SW480 (cell line): ENCODE measurements around the gene HDAC6.

Experiments used
- DNase-seq: peaks from one replicate; pipeline ENCODE4 v3.0.0-alpha.2; 2016; ENCODE audit warnings: low spot score

The HDAC6 gene

DNA sequence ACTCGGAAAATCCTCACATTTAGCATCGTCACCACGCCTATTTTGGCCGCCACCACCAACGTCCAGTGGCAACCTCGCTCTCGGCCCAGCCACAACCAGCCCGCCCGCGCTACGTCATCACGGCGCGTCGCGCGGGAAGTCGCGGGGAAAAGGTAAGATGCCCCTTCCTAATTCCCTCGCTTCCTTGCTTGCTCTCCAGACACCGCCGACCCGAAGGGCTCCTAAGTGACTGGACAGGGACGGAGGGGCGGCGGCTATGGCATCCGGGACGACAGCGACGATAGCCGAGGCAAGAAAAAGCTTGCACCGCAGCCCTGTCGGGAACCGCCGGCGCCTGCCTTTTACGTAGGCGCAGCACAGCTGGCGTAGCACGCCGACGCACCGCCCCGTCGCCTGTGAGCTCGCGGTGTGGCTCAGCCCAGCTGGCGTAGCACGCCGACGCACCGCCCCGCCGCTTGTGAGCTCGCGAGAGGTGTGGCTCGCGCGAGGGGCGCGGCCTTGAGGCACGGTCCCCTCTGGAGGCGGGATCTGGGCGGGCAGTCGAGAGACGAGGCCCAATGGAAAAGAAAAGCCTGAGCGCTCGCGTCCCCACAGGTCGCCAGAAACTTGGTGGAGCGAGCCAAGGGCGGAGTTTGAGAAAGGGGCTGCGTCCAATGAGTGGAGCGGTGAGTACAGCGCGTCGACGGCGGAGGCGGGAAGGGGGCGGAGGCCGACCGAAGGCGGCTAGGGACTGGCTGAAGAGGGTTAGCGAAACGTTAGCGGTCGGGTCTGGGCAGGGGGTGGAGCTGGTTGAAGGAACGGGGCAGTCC is at the start of gene HDAC6:
Gene HDAC6 (plus strand): TSS at position 788 of the 809 bp plus-strand sequence. CDS start 626 bp downstream, outside the sequence.
- DNase-seq, result peak; percentile 97

DNA sequence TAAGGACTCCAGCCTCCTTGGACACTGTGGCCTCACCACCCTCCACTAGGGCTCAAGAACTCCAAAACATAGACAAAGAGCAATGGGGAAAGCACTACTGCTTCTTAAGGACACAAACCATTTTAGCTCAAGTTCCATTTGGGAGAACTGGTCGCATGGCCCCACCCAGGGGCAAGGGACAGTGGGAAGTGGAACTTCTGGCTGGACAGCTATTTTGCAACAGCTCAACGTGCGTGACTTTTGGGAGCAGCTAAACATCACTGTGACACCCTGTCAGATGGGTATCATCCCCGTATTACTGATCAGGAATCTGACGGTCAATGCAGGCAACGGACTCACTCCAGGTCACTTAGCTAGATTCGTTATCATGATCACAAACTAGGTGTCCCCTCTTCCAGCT is 49.4 kb upstream of the HDAC6 start:
- no peak for DNase-seq

DNA sequence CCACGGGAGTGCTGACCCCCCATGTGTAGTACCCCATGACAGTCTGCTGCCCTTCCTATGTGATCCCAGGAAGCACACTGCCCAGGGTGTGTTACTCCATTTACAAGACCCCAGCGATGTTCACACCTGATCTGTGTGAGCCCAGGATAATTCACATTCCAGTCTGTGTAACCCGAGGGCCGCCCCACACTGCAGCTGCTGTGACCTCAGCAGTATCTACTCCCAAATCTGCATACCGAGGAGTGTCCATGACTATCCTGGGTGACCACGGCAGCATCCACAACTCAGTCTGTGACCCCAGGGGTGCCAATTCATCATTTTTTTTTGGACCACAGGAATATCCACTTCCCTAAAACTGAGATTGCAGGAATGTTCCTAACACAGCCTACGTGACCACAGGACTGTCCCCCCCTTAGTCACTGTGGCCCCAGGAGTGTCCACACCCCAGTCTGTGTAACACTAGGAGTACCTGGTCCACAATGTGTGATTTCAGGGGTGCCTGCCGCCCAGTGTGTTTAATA is 48.1 kb upstream of the HDAC6 start:
- no peak for DNase-seq

DNA sequence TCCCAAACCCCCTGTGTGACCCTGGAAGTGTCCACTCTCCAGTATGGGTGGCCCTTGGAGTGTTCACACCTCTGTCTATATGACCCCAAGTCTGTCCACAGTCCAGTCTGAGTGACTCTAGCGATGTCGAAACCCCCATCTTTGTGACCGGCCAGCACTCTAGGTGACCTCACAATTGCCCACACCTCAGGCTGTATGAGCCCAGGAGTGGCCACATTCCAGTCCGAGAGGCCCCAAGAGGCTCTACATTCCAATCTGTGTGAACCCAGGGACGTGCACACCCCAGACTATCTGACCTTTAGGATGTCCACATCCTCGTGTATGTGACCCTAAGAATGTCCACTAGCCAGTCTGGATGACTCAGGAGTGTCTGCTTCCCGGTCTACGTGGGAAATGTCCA is 47.6 kb upstream of the HDAC6 start:
- no peak for DNase-seq

DNA sequence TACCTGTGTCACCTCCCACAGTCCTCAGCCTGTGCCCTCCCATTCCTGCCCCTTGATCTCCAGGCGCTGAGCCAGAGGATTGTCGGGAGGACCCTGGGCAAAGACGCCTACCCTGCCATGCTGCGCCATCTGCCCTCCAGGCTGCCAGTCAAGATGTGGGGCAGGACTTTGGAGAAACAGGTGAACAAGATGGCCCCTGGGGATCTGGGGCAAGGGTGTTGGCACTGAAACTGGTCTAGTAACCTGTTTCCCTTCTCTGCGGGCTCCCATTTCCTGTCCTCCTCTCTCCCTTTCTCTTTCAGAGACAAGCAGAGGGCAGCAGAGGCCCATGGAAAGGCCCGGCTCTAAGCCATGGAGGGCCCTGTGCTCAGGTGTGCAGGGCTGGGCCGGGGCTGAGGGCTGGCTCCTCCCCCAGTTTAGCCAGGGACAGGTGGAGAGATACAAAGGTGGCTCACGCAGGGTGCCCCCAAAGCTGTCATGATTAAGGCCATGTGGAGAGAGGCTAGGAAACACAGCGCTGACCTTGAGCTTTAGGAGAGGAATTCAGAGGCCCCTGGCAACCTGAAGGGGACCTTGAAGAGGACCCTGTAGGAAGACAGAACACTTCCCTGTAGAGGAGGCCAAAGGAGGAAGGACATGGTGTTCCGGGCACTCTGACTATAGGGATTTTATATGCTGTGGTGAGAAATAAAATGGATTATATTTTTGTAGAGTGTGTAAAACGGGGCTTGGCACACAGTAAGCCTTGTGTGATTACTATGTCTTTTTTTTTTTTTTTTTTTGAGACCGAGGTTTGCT is 40.0 kb upstream of the HDAC6 start, which contains the start of gene GLOD5:
Gene GLOD5 (plus strand): TSS at position 74 of the 798 bp plus-strand sequence. CDS start 44 bp downstream, at position 118.
- peak; percentile 68 for DNase-seq

DNA sequence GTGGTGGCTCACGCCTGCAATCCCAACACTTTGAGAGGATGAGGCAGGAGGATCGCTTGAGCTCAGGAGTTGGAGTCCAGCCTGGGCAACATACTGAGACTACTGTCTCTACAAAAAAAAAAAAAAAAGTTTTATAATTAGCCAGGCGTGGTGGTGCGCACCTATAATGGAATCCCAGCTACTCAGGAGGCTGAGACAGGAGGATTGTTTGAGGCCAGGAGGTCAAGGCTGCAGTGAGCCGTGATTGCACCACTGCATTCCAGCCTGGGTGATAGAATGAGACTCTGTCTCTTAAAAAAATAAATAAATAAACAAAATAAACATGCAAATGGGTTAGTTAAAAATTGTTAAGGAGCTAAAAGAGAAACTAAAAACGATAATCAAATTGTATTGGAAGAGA is 32.6 kb upstream of the HDAC6 start:
- DNase-seq, result no peak

DNA sequence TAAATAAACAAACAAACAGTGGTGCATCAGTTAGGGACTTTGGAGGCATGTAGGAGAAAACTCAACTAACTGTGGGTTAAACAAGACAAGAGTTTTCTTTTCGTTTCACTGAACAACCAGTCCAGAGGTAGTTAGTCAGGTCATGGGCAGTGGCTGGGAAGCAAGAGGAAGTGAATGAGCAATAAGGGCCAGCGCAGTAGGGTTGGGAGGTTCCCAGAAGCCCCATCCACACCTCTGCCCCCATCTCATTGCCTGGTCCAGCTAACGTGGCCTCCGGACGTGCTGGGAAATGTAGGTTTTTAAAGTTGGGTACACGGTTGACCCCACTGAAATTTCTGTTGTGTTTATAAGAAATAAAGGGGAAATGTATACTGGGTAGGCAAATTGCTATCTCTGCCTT is 31.6 kb upstream of the HDAC6 start:
- DNase-seq, result no peak

DNA sequence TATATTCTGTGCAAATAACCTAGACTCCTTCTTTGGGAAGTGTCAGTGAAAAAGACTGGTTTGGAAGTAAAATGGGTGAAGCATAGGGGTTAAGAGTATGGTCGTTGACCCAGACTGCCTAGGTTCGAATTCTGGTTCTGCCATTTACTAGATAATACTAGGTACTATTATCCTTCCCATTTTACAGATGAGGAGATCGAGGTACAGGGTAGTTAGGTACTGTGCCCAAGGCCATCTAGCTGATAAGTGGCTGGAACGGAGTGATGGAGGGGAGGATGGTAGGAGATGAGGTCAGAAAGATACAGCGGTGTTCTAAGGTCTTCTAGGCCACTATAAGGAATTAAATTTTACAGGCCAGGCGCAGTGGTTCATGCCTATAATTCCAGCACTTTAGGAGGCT is 29.3 kb upstream of the HDAC6 start:
- no peak for DNase-seq

DNA sequence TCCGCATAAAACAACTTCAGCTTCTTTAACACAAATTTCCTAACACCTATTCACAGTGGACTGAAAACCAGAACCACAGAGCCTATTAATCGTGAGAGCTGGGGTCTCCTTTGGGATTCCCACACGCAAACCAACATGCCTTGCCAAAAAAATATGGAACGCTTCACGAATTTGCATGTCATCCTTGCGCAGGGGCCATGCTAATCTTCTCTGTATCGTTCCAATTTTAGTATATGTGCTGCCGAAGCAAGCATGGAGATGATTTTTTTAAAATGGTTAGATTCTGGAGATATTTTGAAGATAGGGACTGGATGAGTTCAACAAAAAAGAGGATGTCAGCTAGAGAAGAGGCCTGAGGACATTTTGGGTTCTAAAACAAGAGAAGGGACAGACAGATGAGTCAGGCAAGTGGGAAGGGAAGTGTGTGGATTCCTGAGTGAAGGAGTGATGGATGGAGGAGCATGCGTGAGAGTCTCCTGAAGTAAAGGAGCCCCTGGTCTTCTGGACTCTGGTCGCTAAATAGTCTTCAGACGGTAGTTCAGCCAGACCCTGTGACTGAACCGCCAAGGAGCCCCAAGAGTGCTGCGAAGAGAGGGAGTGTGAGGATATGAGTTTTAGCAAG is 24.9 kb upstream of the HDAC6 start:
- no peak for DNase-seq

DNA sequence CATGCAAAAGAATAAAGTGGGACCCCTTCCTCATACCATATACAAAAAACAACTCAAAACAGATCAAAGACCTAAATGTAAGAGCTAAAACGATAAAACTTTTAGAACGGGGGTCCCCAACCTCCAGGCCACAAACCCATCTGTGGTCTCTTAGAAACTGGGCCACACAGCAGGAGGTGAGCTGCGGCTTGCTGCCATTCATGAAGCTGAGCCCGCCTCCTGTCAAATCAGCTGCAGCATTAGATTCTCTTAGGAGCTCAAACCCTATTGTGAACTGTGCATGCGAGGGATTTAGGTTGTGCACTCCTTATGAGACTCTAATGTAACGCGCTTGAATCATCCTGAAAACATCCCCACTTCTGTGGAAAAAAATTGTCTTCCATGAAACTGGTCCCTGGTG is 22.5 kb upstream of the HDAC6 start:
- no peak for DNase-seq

DNA sequence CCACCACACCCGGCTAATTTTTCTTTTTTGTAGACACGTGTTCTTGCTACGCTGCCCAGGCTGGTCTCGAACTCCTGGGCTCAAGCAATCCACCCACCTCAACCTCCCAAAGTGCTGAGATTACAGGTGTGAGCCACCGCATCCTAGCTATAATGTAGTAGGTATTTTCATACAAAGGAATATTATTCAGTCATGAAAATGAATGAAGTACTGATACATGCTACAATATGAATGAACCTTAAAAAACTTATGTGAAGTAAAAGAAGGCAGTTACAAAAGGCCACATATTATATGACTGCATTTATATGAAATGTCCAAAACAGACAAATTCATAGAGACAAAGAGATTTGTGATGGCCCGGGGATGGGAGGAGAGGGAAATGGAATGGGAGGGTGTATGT is 20.2 kb upstream of the HDAC6 start:
- DNase-seq, result no peak

DNA sequence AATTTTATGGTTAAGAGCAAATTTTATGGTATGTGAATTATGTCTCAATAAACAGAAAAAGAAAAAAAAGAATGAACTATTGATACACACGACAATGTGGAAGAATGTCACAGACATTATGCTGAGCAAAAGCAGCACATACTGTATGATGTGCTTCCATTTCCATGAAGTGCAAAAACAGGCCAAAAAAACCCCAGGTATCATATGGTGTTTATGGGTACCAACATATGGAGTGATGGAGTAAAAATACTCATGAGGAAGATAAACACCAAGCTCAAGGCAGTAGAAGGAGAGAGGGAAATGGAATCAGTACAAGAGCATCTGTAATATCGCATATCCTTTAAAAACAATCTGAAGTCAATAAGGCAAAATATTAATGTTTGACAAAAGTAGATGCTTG is 19.7 kb upstream of the HDAC6 start:
- no peak for DNase-seq

DNA sequence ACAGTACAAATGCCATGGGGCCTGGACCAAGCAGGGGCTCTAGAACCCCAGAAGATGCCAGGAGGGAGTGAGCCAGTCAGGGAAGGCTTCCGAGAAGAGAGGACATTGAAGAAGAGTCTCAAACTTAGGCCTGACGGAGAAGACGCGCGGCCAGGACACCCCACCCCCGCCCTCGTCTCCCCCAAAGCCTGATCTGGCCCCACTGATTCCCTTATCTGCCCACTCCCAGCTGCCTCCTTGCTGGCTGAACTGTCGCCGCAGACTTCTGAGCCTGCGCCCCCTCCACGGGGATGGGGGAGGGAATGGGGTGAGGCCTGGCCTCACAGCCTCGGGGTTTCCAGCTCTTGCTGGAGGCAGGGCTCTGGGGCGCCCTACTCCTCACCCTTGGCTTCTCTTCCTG is 19.1 kb upstream of the HDAC6 start:
- no peak for DNase-seq

DNA sequence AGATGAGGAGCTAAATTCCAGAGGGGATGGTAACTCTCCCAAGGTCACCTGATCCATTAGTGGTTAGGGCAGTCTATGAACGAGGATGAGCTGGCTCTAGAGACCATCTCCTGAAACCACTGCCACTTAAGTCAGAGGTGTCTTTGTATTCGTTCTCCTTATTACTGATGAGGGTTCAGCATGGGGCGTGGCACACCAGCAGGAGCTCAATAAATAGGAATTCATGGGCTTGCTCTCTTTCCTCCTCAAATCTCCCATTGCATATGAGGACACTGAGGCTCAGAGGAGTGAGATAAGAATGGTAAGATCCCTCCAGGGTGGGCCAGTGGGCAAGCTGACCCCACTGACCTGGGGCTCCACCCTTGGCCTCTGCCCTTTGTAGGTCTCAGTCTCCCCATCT is 17.1 kb upstream of the HDAC6 start:
- DNase-seq, result peak; percentile 10

DNA sequence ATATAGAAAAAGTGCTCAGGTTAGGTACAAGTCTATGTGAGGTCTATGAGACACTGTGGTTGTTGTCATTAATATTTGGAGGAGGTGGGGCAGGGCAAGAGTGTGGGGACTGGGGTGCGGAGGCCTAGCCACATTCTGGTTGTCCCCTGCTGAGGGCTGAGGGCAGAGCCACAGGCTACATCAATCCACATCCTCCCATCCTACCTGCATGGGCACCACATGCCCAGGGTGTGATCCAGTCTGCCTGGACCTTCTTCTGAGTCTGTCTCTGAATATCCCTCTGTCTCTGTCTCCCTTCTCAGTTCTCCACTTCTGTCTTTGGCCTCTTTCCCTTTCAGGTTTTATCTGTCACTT is 16.7 kb upstream of the HDAC6 start:
- DNase-seq, result no peak

DNA sequence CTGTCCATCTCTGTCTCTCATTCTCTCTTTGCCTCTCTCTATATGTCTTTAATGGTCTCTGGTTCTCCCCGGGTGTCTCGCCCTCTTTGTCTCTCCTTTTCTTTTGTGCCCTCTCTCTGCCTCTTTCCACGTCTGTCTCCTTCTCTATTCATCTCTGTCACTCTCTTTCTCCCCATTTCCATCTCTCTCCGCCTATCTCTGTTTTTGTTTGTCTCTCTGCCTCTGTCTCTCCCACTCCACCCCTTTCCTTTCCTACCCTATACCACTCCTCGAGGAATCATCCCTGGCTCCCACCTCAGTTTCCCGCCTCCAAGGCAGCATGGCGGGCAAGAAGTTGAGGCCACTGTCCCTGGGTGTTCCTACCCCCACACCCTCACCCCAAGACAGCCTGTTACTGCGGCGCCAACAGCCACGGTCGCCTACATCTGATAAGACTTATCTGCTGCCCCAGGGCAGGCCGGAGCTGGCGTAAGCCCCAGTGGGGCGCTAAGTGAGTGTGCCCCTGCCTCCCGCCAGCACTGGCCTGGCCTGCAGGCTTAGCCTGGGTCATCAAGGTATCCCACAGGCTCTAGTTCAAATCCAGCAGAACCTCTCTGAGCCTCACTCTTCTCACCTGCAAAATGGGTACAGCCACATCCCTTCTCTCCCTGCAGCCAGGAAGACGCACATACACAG is 16.2 kb upstream of the HDAC6 start:
- no peak for DNase-seq

DNA sequence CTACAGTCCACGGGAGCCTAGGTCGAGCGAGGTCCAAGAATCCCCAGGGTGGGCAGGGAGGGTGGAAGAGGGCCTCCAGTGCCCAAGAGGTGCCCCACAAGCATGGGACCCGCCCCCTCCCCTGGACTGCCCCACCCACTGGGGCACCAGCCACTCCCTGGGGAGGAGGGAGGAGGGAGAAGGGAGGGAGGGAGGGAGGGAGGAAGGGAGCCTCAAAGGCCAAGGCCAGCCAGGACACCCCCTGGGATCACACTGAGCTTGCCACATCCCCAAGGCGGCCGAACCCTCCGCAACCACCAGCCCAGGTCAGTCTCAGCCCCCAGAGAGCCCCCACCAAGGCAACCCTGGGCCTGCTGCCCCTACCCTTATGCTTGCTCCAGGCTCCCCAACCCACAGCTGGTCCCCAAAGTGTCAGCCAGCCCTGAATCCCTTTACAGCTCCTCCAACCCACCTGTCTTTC is 15.5 kb upstream of the HDAC6 start, which contains the start of gene GATA1:
Gene GATA1 (plus strand): TSS at position 250 of the 460 bp plus-strand sequence. CDS start 4,520 bp downstream, outside the sequence.
- DNase-seq, result no peak

DNA sequence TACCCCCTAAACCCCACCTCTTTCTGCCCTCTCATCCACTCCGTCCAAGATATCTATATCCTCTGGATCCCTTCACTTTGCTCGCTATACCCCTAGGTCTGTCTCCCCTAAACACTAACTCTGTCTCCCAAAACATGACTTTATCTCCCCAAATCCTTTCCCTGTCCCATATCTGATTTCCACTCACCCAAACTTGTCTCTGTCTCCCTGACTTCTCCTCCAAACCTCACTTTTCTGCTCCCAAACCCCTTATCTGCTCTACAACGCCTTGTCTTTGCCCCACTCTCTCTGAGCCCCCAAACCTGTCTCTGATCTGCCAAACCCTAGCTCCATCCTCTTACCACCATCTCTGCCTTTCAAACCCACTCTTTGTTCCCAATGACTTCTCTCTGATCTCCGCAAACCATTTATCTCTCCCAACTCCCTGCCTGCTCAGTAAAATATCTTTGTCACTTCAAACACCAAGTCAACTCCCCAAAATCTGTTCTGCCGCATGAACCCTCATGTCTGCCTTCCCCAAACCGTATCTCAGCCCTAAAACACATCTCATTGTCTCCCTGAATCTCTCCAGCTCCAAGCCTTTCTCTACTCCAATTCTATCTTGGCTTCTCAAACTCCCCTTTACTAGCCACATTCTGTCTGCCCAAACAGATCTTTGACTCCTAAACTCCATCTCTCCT is 14.9 kb upstream of the HDAC6 start:
- DNase-seq, result no peak

DNA sequence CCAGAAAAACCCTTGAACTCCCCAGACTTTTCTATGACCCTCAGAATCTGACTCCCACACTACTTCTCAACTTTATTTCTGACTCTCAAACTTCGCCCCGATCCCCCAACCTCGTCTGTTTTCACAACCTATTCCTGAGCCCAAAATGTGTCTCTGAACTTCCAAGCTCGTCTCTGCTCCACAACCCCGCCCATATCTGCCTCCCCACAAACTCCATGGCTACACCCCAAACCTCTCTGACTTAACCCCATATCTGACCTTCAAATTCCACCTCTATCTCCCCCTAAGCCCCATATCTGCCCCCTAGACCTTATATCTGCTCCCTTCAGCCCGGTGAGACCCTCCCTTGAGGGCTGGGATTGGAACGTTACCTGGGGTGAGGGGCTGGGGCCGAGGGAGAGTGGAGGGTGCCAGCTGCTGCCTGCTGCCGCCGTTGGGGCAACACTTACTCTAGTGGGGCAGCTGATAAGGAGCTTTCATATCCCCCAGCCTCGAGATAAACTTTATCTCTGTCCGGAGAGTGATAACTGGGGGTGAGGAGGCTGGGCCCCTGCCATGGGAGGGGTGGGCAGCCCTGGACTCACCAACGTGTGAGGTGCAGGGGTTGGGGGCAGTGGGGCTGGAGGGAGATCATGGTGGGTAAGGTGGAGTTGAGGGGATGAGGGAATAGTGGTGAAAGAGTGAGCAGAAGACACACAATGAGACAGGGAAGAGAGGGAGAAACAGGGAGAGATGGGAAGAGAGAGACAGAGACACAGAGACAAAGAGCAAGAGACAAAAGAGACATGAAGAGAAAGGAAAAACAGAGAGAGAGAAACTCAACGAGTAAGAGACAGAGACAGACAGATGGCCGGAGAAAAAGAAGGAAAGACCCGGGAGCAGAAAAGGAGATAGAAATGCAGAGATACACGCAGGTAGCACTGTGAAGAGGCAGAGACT is 14.1 kb upstream of the HDAC6 start:
- DNase-seq, result no peak
